ENCODE data around the gene EVA1C. TPM values are rescaled to one million over a fixed set of nuclear protein-coding genes. Genes with fewer than 3 reads are reported as not detected.
A peak's percentile ranks its signal among the peaks of the same experiment; 100 is the strongest.
"Not testable (repeated sequence)": the region's sequence is repeated elsewhere in the genome, so short reads cannot be mapped to it uniquely, and the experiment has no call there.

The EVA1C gene
- polyA plus RNA-seq, 1 donor: 2.1 TPM

- not testable (repeated sequence) for DNase-seq (ENCODE audit: low read depth)
Observed at GRCh38 chr21:32462564-32462963, 50.1 kb downstream of the EVA1C start.

DNA sequence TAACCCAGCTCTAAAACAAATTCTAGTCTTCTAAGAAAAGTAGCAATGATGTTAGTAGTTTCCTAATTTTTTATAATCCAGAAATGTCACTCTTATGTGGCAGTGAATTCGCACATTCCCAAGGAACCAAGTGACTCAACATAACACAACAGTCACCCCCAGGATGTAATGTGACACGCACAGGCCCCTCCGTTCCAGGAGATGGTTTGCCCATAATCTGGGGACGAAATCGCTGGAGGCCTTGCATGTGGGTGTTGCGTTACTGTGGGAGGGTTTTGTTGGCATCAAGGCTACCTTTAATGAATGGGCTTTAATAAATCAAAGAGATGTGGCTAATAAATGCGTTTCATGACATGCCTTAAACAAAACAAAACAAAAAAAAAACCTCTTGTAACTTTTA lies 50.9 kb downstream of the EVA1C start:
- DNase-seq (ENCODE audit: low read depth): no peak

DNA sequence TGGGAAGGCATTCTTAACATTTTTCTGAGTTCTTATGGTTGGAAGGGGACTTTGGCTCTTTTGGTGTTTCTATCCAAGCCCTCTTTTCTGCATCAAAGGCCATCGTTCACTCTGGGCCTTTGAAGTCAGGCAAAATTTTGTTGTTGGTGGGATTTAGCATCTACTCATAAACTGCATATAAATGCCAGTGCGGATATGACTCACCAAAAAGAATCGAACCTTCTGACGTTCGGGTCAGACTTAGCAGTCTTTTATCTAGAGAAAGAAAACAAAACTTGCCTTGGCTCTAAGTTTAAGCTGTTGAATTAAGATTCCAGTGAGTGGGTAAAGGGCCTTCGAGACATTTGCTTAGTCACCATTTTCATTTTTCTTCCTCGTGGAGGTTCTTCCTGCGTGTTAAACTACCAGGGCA lies 51.4 kb downstream of the EVA1C start:
- DNase-seq (ENCODE audit: low read depth): no peak

GRCh38 chr21:32467291-32467690 lies 54.8 kb downstream of the EVA1C start:
- no peak for DNase-seq (ENCODE audit: low read depth)

DNA sequence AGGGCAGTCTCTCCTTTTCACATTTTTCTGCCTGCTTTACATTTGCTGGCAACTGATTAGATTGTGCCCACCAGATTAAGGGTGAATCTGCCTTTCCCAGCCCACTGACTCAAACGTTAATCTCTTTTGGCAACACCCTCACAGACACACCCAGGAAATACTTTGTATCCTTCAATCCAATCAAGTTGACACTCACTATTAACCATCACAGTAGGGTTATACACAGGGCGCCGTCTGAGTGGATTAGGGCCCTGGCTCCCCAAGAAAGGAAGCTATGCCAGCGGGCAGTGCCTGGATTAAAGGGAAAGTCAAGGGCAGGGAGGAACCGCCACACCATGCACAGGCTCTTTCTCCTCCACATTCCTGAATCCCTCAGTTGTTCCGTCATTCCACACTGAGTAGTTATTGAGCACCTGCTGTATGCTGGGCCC lies 56.2 kb downstream of the EVA1C start:
- no peak for DNase-seq (ENCODE audit: low read depth)

DNA sequence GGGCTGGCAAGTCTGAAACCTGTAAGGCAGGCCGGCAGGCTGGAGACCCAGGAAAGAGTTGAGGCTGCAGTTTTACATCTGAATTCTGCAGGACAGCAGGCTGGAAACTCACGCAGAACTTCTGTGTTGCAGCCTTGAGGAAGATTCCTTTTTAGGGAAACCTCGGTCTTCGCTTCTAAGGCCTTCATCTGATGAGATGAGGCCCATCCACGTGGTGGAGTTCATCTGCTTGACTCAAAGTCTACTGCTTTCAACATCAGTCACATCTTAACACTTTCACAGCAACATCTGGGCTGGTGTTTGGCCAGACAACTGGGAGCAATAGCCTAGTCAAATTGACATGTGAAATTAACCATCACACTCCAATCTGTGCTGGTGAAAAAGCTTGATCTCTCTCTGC lies 57.1 kb downstream of the EVA1C start:
- DNase-seq (ENCODE audit: low read depth): no peak

DNA sequence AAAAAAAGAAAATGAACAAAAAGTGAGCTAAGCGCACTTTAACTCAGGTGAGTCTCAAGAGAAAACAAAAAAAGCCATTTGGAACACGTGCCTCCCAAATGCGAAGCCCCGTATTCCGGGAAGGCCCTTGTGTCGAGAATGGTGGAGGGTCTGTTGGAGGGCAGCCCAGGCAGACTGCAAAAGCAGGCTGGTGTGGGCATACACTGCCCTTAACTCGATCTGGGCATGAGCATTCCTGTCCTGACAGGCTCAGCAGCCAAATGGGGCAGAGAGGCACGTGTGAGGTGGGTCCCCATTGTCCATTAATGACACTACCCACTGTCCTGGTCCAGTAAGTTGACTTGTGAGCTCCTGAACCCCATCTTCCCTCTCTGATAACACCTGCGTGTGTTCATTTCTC lies 57.7 kb downstream of the EVA1C start:
- no peak for DNase-seq (ENCODE audit: low read depth)

GRCh38 chr21:32472890-32473765 lies 60.6 kb downstream of the EVA1C start:
- no peak for DNase-seq (ENCODE audit: low read depth)

DNA sequence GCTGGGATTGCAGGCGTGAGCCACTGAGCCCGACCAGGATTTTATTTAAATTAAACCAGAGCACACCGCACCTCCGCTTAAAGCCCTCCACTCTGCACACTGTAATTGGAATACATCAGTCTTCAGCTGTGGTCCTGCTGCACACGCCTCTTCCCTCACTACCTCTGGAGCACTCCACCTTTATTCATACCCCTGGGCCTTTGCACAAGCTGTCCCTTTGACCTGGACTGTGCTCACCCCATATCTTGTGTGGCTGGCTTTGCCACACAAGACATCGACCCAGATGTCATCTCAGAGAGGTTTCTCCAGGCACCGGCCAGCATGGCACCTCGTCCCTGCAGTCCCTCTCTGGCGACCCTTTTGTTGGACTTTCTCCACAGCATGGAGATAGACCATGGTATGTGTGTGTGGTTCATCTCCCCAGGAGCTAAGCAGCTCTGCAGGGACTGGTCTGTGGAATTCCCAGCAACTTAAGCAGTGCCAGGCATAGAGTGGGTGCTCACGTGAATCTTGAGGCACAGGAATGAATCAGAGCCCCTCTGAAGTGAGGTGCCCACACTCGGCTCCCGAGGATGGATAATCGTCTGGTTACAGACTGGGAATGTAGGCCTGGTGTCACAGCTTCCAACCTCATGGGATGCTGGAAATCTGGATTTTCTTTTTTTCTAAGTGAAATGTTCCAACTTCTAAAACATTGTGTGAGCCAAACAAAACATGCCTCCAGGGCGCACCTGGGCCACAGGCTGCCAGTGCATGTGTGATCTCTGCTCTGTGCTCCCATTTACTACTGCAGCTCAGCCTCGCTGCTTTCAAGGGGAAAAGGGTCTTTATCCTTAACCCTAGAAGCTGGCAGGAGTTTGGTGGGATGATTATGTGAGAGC lies 61.9 kb downstream of the EVA1C start:
- no peak for DNase-seq (ENCODE audit: low read depth)

DNA sequence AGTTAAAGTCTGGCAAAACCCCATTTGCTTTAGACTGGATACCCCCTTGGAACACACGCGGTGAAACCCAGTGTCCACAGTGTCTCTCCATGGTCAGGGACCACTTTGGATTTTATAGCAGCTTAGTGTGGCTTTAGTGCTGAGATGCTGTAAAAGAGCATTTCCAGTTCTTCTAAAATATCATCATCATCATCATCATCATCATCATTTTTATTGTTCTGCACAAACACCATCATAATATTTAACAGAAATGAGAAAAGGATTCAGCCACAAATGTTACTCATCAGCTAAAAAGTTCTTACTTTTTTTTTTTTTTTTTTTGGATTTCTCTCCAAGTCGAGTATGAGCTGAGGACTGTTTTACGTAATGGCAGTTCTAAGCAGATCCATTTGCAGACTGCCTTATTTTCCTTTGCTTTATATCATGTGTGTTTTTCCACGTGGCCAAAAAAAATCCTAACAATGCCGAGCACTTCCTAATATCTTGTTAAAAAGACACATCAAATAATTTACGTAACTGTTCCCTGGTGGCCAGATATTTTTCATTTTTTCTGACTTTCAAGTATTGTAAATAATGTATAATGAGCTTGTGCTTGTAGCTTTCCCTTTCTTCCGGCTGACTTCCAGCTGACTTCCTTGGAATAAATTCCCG lies 62.8 kb downstream of the EVA1C start:
- peak; percentile 38 for DNase-seq (ENCODE audit: low read depth)

DNA sequence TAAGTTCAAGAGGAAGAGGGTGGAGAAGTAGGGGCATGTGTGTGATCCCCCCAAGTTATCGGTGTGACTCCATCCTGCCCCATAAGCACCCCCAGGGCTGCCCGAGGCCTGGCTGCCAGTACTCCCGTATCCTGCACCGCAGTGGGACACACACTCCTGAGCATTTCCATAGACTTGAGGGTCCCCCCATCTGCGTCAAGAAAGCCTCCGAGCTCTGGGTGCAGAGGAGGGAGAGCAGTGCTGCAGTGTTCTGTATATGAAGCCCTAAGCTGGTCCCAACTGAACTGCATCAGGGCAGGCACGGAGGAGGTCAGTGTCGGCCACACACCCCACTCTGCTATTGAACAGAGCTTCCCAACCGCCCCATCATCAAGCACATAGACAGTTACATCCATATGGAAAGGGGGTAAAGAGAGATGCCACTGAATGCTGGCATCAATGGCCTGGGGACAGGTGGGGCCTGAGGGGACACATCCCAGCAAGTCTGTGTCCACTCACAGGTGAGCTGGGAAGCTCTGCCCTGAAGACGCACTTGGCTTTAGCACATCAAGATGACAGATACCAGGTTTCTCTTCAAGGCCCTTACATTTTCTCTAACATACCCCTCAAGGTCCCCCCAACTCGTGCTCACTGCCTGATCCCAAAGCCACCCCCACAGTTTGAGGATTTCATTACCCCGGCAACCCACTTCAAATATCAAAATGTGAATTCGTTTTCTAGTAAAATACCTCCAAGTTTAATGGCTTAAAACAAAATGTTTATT lies 64.3 kb downstream of the EVA1C start:
- DNase-seq (ENCODE audit: low read depth): no peak

- DNase-seq (ENCODE audit: low read depth): no peak
Observed at GRCh38 chr21:32477424-32477745, 64.9 kb downstream of the EVA1C start.

- DNase-seq (ENCODE audit: low read depth): no peak
Observed at GRCh38 chr21:32481875-32482408, 69.4 kb downstream of the EVA1C start.

DNA sequence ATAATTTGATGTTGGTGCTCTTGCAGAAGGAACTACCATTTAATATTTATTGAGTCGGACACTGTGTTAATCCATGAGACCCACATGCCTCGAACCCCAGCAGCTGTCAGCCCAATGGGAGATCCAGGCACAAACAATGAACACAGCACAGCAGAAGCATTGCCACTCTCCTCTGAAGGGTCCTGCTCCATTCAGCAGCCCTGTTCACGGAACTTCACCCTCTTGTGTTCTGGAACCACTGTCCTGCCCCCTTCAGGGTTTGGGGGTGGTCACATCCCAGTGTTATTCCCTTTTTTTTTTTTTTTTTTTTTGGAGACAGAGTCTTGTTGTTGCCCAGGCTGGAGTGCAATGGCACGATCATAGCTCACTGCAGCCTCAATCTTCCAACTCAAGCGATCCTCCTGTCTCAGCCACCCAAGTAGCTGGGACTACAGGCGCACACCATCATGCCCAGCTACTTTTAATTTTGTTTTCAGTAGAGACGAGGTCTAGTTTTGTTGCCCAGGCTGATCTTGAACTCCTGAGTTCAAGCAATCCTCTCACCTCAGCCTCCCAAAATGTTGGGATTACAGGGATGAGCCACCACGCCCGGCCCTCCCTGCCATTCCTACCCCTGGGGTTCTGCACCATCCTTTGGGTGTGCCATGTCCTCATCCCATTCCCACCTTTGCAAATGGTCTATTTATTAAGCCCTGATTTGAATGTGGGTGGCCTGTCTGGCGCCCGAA lies 70.2 kb downstream of the EVA1C start:
- no peak for DNase-seq (ENCODE audit: low read depth)

- DNase-seq (ENCODE audit: low read depth): no peak
Observed at GRCh38 chr21:32483293-32483595, 70.7 kb downstream of the EVA1C start.

DNA sequence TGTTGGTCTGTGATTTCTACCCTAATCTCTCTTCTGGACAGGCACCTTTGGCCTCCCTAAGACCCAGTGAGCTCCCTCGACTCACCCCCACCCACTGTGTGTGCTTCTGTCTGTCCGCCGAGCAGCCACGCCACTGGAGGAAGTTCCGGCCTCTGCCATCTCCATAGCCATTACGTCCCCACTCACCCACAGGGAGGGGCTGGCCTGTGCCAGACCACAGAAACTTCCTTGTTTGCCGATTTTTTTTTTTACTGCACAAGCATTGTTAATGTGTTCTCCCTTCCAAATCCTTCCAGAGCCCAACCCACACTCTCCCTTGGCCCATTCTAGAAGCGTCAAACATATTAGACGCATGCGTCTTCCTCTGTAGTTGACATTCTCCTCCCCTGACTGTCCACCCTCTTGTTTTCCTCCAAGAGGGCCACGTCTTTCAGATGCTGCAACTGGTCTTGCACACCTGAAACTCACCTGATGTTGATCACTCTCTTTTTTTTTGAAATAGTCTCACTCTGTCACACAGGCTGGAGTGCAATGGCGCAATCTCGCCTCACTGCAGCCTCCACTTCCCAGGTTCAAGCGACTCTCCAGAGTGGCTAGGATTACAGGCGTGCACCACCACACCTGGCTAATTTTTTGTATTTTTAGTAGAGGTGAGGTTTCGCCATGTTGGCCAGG lies 72.3 kb downstream of the EVA1C start:
- DNase-seq (ENCODE audit: low read depth): no peak

- DNase-seq (ENCODE audit: low read depth): no peak
Observed at GRCh38 chr21:32492376-32492775, 79.9 kb downstream of the EVA1C start.

DNA sequence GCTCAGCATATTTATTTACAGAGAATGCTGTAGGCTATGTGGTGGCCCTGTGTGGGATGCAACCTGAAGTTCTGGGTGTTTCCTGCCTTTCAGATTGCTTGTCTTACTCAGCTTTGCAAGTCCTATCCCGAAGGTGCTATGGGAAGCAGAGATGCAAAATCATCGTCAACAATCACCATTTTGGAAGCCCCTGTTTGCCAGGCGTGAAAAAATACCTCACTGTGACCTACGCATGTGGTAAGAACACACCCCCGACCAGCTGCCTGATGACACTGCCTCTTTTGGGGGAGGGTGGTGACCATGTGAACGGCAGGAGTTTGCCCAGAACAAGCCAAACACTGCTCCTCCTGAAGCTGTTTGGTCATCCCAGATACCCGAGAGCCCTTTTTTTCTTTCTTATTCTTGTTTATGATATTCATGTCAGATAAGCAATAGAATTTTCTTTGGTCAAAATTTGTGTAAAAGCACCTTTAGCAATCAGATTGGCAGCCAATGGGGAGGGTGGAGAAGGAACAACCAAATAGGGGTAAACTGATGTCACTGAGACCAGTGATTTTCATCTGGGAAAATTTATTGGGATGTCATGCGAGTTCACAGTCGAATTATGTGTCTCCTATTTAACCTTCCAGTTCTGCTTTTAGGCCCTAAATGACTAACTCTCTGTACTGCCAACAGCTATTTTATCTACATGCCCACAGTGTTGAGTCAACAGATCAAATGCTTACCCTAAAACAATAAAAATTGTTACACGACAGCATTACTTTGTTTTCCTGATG lies 82.6 kb downstream of the EVA1C start:
- DNase-seq (ENCODE audit: low read depth): no peak

GRCh38 chr21:32496568-32496967 lies 84.1 kb downstream of the EVA1C start:
- DNase-seq (ENCODE audit: low read depth): no peak
